GM21576 (cell line): ENCODE results near the gene RNF10.
"Not testable (repeated sequence)": the region's sequence is repeated elsewhere in the genome, so short reads cannot be mapped to it uniquely, and the experiment has no call there.

ENCODE experiments used
- ATAC-seq: cut with Tn5 transposase; IDR thresholded peaks from one replicate; pipeline ENCODE4 v1.9.1; 2021; ENCODE audit warnings: mild to moderate bottlenecking, moderate library complexity; ENCODE audit not compliant: unreplicated experiment

Gene RNF10

GRCh38 chr12:120574106-120574505 is 40.0 kb downstream of the RNF10 start:
- ATAC-seq = no peak

GRCh38 chr12:120579179-120579578 is 45.0 kb downstream of the RNF10 start:
- ATAC-seq = no peak

- ATAC-seq = peak; percentile 88
These were observed 46.9 kb downstream of the RNF10 start, which contains the start of gene POP5 for GRCh38 chr12:120580787-120581723. Gene POP5, minus strand, starts transcription at chr12:120581402. Its CDS starts 40 bp downstream, at chr12:120581362.

DNA sequence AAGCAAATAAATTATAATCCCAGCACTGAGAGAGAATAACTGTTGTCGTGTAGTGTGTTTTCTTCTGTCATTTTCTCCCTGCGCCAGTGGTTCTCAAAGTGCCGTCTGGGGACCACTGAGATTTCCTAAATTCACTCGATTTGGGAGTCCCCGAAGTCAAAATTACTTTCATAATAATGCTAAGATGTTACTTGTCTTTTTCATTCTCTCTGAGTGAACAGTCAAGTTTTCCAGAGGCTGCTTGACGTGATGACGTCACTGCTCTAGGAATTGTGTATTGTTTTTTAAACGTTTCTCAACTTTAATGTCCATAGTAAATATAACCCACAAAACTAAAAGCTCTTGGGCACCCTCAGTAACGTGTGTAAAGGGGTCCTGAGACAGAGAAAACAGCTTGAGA is 47.8 kb downstream of the RNF10 start:
- ATAC-seq = no peak

DNA sequence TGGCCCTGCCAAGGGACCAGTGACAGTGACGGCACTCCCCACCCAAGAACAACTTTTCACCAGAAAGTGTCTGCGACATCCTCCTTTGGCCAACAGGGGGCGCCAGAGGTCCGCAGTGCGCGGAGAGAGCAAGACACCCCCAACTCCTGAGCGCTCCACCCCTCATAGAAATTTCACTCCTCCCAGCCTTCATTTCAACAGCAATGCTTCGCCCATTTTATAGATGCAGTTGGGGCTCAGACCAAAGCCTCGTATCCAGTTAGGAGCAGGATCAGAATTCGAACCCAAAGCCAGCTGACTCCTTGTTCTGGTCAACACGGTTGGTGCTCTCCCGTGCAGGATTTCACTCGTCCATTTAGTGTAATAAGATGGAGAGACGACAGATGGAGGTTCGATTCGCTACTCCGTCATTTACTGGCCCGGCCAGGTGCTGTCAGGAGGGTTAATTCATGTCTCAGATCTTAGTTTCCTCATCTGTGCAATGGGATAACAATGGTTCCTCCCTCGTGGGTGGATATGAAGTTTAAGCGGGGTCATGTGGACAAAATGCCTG is 49.4 kb downstream of the RNF10 start:
- no peak for ATAC-seq

DNA sequence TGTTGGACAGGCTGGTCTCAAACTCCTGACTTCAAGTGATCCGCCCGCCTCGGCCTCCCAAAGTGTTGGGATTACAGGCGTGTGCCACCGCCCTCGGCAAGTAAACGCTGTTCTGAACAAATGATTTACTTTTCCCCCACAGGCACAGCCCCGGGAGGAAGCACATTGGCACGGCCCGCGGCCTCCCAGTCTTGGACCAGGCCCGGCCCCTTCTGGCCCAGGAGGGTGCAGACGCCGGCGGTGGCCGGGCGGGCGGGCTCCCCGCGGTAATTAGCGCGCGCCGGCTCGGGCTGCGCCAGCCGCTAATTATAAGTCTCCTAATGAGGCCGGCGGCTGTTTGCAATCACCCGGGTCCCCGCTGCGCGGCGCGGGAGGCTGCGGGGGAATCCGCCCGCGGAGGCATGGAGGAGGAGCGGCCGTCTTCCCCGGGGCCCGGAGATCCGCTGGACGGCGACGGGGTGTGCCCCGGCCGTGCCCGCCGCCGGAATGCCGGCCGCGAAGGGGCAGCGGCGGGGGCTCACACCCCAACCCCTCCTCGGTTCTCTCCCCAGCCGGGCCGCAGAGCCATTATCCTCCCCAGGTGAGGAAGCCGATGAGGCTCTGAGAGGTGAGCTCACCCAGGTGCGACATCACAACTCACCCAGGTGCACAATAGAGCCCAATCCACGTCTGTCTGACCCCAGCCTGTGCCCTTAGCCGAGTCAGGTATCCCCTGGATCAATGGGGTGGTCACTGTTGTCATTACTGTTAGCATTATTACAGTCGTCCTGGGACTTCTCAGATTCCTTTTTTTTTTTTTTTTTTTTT is 50.4 kb downstream of the RNF10 start:
- ATAC-seq = no peak

- no peak for ATAC-seq
These were observed 52.0 kb downstream of the RNF10 start for GRCh38 chr12:120586206-120586605.

DNA sequence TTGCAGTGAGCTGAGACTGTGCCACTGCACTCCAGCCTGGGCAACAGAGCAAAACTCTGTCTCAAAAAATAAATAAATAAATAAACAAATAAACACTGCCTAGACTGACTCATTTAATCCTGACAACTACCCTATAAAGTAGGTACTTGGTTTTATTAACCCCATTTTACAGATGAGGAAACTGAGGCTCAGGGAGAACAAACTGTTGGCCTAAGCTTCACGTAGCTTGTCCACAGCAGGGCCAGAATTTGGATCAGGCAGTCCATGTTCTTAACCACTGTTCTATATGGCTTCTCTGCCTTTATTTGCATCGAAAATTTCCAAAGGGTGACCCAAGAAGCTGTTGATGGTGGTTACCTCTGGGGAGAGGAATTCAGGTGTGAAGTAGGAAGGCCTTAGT is 52.7 kb downstream of the RNF10 start:
- ATAC-seq = no peak

DNA sequence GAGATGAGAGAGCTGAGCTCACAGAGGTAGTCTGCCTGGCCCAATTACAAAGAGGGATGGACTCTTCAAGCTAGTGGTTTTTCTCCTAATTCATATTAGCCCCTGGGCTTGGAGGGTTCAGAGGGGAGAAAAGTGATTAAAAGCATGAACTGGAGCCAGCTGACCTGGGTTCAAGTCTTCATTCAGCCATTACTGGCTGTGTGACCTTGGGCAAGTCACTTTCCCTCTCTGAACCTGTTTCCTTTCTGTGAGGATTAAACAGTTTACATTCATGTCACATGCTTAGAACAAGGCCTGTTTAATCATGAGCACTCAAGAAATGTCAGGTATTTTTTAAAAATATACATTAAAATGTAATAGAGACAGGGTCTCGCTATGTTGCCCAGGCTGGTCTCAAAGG is 54.2 kb downstream of the RNF10 start:
- no peak for ATAC-seq

DNA sequence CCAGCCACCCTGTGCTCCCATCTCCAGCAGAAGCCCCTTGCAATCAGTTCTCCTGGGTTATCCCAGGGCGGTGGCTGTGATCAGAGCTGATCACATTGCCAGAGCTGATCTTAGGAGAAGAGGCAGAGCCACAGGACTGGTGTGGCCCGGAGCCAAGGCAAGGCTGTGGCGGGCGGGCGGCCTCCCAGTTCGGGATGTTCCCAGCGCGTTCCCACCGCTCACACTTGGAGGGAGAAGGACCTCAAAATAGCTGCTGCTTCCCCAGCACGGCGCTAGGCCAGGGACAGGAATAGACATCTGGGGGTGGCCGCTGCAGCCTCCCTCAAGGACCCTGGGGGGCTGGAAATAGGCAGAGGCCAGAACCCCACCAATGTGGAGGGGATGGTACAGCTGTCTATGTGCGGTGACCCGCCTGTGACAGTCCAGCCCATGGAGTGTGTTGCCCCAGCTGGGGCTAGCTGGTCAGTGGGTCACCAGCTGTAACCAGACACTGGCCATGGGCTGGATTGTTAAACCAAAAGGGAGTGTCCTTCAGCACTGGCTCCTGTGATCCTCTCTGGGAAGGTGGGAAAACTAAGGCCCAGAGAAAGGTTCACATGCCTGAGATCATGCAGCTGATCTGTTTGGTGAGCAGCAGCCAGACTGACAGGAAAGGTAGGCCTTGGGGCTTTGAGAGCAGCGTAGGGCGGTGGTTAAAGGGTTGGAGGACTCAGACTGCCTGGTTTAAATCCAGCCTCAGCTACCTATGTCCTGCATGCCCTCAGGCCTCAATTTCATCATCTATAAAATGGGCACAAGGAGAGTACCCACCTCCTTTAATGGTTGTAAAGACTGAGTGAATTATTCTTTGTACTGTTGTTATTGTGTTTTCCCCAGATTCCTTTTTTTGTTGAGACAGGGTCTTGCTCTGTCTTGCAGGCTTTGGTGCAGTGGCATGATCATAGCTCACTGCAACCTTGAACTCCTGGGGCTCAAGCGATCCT is 55.1 kb downstream of the RNF10 start:
- ATAC-seq = no peak

- no peak for ATAC-seq
These were observed 56.7 kb downstream of the RNF10 start for GRCh38 chr12:120590741-120591407.

DNA sequence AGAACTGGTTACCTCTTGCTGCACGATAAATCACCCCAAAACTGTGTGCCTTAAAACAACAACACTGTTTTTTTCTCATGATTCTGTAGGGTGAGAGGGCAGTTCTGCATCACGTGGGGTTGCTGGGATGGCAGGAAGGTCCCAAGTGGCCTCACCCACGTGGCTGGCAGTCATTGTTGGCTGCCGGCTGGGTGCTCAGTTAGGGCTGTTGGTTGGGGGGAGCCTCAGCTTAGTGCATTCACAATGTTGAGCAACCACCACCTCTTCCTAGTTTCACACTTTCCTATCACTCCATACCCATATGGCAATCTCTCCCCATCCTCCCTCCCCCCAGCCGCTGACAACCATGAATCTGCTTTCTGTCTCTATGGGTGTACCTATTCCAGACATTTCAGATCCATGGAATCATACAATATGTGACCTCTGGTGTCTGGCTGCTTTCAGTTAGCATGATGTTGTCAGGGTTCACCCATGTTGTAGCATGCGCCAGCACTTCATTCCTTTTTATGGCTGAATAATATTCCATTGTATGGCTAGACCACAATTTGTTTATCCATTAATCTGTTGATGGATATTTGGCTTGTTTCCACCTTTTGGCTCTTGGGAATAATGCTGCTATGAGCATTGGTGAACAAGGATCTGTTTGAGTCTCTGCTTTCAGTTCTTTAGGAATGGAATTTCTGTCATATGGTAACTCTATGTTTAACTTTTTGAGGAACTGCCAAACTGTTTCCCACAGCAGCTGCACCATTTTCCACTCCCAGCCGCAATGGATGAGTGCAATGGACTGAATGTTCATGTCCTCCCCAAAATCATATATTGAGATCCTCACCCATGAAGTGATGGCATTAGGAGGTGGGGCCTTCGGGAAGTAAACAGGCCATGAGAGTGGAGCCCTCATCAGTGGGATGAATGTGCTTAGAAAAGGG is 58.2 kb downstream of the RNF10 start:
- ATAC-seq = no peak

- no peak for ATAC-seq
These were observed 62.7 kb downstream of the RNF10 start for GRCh38 chr12:120596901-120597300.

GRCh38 chr12:120597861-120598260 is 63.7 kb downstream of the RNF10 start:
- ATAC-seq = no peak

DNA sequence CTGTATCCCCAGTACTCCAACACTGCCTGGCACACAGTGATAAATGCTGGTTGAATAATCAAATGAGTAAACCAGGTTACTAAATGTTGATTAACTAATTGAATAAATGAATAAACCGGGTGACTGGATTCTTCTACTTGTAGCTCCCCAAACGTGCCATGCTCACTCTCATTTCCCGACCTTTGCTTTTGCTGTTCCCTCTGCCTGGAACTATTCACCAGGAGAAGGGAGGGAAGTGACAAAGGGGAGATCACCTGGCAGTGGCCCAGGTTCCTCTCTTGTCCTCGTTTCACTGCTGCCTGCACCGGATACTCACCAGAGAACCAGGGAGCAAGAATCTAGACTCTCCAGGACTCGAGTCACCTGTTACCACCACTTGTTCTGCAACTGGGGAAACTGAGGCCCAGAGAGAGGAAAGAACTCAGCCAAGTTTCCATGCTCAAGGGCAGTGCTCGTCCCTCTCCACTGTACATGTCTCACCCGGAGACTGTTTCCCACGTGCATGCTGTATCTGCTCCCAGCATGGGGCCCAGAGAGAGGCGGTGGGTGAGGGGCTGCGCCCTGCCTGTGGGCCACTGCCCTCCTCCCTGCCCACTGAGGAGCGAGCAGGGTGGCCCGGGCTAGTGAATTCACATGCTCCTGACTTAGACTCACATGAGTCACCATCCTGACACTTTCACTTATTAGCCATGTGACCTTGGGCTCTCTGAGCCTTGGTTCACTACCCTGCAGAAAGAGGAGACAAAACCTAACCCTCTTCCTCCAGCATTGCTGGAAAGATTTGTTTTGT is 64.7 kb downstream of the RNF10 start:
- no peak for ATAC-seq

DNA sequence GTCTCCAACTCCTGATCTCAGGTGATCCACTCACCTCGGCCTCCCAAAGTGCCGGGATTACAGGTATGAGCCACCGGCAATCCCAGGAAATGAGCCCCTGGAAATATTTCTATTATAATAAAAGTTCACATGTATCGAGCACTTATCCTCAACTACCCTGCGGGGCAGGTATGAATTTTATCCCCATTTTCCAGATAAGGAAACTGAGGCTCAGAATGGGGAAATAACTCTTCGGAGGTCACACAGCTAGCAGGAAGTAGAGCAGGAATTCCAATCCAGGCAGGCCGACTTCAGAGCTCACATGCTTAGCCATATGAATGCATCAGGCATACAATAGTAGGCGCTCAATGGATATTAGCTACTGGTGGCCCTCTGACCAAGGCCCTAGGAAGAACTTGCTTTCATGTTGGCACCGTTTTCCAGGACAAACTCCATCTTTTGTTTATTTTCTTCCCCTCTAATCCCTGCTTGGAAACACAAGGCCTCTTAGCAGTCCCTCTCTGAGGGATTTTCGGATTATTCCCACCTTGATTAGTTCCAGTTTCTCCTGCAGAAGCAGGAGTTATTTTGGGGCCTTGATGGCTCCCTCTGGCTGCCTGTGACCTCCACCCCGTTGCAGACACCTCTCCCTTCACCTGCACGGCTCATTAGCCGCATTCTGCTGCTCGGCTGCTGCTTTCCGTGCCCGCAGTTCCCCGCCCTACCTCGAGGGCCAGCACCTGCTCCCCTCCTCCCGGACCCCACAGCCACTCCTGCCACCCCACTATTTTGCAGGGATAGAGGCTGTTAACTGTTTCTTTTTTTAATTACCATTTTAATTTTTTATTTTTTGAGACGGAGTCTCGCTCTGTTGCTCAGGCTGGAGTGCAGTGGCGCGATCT is 65.8 kb downstream of the RNF10 start:
- ATAC-seq = no peak

DNA sequence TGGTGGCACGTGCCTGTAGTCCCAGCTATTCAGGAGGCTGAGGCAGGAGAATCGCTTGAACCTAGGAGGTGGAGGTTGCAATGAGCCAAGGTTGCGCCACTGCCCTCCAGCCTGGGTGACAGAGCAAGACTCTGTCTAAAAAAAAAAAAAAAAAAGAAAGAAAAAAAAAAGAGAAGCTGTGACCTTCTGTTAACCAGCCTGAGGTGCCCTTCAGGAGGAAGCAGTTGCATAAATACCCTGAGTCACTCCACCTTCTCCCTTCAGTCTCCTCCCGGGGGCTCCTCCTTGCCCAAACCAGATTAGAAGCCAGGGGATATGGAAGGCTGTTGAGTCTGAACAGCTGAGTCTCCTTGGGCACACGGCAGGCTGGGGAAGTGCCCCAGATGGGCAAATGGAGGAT is 68.3 kb downstream of the RNF10 start:
- not testable (repeated sequence) for ATAC-seq
